GM18505 (cell line): Measurements from ENCODE around the gene SPECC1.
"Not testable (repeated sequence)": the region's sequence is repeated elsewhere in the genome, so short reads cannot be mapped to it uniquely, and the experiment has no call there.

ENCODE experiments used
- ATAC-seq: cut with Tn5 transposase; IDR thresholded peaks from one replicate; pipeline ENCODE4 v1.9.1; 2021; ENCODE audit not compliant: unreplicated experiment
- POLR2A ChIP-seq: IDR thresholded peaks from 4 replicates; pipeline ENCODE4 v1.6.1; 2011; ENCODE audit warnings: borderline replicate concordance; ENCODE audit not compliant: insufficient read depth, insufficient read length; ENCODE audit errors: extremely low read depth

SPECC1 gene

GRCh38 chr17:19991252-19991885 lies 17.8 kb upstream of the SPECC1 start:
- ATAC-seq, result no peak
- TF ChIP-seq POLR2A, result no peak

GRCh38 chr17:19992803-19993713 lies 16.1 kb upstream of the SPECC1 start:
- TF ChIP-seq POLR2A, result no peak

GRCh38 chr17:19996086-19996485 lies 13.1 kb upstream of the SPECC1 start:
- no peak for ATAC-seq
- no peak for TF ChIP-seq POLR2A

More at GRCh38 chr17:19992803-19993713, 16.1 kb upstream of the SPECC1 start:
- peak; percentile 86 for ATAC-seq

- ATAC-seq, result no peak
- TF ChIP-seq POLR2A, result no peak
Observed at GRCh38 chr17:19996502-19996901, 12.7 kb upstream of the SPECC1 start.

- no peak for TF ChIP-seq POLR2A
- peak; percentile 5 for ATAC-seq
Observed at GRCh38 chr17:20008242-20009051, 712 bp upstream of the SPECC1 start.

GRCh38 chr17:20009052-20009301 lies 182 bp upstream of the SPECC1 start:
- ATAC-seq, result peak; percentile 27
- no peak for TF ChIP-seq POLR2A

GRCh38 chr17:20010099-20010863 lies 1.1 kb downstream of the SPECC1 start:
- TF ChIP-seq POLR2A, result no peak
- ATAC-seq, result no peak

GRCh38 chr17:20010936-20011335 lies 1.8 kb downstream of the SPECC1 start:
- ATAC-seq, result no peak
- TF ChIP-seq POLR2A, result no peak

GRCh38 chr17:20012017-20012536 lies 2.9 kb downstream of the SPECC1 start:
- TF ChIP-seq POLR2A, result no peak
- ATAC-seq, result no peak

- not testable (repeated sequence) for ATAC-seq
Observed at GRCh38 chr17:20016475-20016992, 7.4 kb downstream of the SPECC1 start.

- no peak for TF ChIP-seq POLR2A
- no peak for ATAC-seq
Observed at GRCh38 chr17:20022701-20023100, 13.5 kb downstream of the SPECC1 start.

- TF ChIP-seq POLR2A, result no peak
- no peak for ATAC-seq
Observed at GRCh38 chr17:20026960-20027359, 17.8 kb downstream of the SPECC1 start.
